ENCODE measurements around the gene SRGAP3. TPM values are rescaled to one million over a fixed set of nuclear protein-coding genes. Genes with fewer than 3 reads are reported as not detected.

Gene SRGAP3
- total and polyA plus RNA-seq, 2 experiments from 2014 or later: 7.4 to 8.3 TPM

DNA sequence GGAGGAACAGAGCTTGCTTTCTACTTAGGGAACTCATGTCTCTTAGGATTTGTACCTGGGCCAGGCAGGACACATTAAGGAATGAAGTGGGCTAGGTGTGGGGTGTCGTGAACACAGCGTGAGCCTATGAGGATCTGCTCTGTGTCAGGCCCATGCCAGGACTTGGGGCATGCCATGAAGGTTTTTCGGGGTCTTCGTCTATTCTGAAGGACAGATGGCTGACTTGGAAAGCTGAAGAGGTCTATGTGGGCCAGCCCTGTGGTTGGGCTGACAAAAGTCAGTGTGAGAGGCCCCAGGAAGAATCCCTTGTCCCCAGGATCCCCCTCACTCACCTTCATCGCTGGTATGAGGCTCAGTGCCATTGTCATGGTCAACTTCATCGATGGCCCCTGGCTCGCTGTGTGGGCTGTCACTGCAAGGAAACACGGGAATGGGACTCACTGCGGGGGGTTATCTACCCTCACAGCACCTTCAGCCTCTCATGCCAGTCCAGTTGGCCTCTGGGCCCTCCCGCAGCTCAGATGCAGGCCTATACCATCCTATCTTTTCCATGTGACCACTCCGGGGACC, 239.4 kb downstream of the SRGAP3 start:
- no peak overlapping the region for H3K4me3 ChIP-seq
- TF ChIP-seq EZH2phosphoT487 (IDR thresholded peaks at IDR 0.05; ENCODE audit: low read depth, severe bottlenecking, unreplicated experiment) (no peak), EZH2 (IDR thresholded peaks at IDR 0.05; ENCODE audit: borderline replicate concordance) (no peak)
- TF ChIP-seq, protein P1, sequence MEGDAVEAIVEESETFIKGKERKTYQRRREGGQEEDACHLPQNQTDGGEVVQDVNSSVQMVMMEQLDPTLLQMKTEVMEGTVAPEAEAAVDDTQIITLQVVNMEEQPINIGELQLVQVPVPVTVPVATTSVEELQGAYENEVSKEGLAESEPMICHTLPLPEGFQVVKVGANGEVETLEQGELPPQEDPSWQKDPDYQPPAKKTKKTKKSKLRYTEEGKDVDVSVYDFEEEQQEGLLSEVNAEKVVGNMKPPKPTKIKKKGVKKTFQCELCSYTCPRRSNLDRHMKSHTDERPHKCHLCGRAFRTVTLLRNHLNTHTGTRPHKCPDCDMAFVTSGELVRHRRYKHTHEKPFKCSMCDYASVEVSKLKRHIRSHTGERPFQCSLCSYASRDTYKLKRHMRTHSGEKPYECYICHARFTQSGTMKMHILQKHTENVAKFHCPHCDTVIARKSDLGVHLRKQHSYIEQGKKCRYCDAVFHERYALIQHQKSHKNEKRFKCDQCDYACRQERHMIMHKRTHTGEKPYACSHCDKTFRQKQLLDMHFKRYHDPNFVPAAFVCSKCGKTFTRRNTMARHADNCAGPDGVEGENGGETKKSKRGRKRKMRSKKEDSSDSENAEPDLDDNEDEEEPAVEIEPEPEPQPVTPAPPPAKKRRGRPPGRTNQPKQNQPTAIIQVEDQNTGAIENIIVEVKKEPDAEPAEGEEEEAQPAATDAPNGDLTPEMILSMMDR (IDR thresholded peaks at IDR 0.05; ENCODE audit: poor library complexity): no peak
- no peak overlapping the region for H2AFZ ChIP-seq
- 92% methylated on average over 11 of the region's 11 CpGs for WGBS (ENCODE audit: low lambda C conversion rate, missing lambda C conversion rate)
- H3K36me3 ChIP-seq (replicated peaks; ENCODE audit: insufficient read depth, low read depth): no peaks in the 10 kb centered on the region
- no peaks in the 10 kb centered on the region for H3K9me3 ChIP-seq (ENCODE audit: low read depth)
- no peaks in the 10 kb centered on the region for H3K79me2 ChIP-seq
- H4K20me1 ChIP-seq (ENCODE audit: insufficient read depth, poor library complexity, severe bottlenecking): no peaks in the 10 kb centered on the region
- no peak for DNase-seq (ENCODE audit: low spot score)
- H3K4me1 ChIP-seq (ENCODE audit: insufficient read depth): no peaks in the 10 kb centered on the region
- H3K27me3 ChIP-seq: no peaks in the 10 kb centered on the region
- no peaks in the 10 kb centered on the region for H3K9me2 ChIP-seq (replicated peaks; ENCODE audit: insufficient read depth)
- H3K4me2 ChIP-seq: no peak overlapping the region
- no peak overlapping the region for H3K27ac ChIP-seq

DNA sequence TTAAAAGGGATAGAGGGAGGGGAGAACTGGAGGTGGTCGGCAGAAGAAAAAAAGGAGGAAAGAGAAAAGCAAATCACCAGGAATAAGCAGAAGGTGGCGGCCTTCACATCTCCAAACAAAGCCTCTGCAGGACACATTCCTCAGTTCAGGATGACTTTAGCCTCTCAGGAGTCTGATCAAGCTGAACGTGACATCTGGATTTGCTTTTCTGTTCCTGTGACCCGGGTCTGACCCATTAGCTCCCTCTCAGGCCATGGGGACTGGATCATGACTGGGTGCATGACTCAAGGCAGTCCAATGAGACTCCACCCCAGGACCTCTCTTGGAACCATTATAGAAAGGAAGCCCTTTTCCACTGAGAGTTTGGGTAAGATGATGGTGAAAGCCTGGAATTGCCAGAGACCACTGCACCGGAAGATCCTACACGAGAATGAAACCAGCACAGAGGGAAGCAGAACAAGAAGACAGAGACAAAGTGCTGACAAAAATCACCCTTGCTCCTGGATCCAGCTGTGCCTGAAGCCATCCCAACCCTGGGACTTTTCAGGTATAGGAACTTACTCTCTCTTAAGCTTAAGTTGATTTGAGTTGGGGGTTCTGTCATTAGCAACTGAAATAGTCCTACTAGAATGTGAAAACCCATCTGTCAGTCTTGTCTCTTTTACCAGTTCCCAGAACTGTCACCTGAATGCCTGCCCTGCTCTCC, 240.7 kb downstream of the SRGAP3 start:
- Histone ChIP-seq H3K36me3 (replicated peaks; ENCODE audit: insufficient read depth, low read depth) (no peaks in the 10 kb centered on the region), H2AFZ (no peak overlapping the region), H3K79me2 (no peaks in the 10 kb centered on the region), H3K9me3 (ENCODE audit: low read depth) (no peaks in the 10 kb centered on the region), H3K27ac (no peak overlapping the region), H4K20me1 (ENCODE audit: insufficient read depth, poor library complexity, severe bottlenecking) (no peaks in the 10 kb centered on the region), H3K4me2 (no peak overlapping the region), H3K27me3 (no peaks in the 10 kb centered on the region), H3K9me2 (replicated peaks; ENCODE audit: insufficient read depth) (no peaks in the 10 kb centered on the region), H3K4me1 (ENCODE audit: insufficient read depth) (no peaks in the 10 kb centered on the region), H3K4me3 (no peak overlapping the region)
- no peak for TF ChIP-seq EZH2 (IDR thresholded peaks at IDR 0.05; ENCODE audit: borderline replicate concordance)
- TF ChIP-seq EZH2phosphoT487 (IDR thresholded peaks at IDR 0.05; ENCODE audit: low read depth, severe bottlenecking, unreplicated experiment): no peak
- TF ChIP-seq, protein P1 (IDR thresholded peaks at IDR 0.05; ENCODE audit: poor library complexity): no peak
- 68% methylated on average over 6 of the region's 6 CpGs for WGBS (ENCODE audit: low lambda C conversion rate, missing lambda C conversion rate)
- no peak for DNase-seq (ENCODE audit: low spot score)

DNA sequence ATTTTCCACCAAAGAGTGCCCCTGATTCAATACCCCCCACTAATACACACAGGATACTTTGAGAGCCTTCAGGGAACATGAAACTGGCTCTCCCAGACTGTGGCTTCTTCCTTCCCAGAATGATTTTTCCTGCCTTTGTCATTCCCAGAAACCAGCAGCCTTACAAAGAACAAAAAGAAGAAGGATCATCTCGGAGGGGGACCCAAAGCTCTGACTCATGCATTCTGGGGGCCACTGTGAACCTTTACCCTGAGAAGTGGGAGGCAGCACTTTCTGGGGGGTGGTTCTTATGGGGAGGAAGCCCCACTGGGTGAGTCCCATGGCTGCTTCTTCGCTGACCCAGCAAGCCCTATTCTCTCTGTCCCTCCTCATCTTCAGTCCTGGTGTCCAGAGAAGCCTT, 241.5 kb downstream of the SRGAP3 start:
- Histone ChIP-seq H3K27me3 (no peaks in the 10 kb centered on the region), H3K4me2 (no peak overlapping the region)

More for the DNA sequence above, 241.5 kb downstream of the SRGAP3 start:
- no peak for DNase-seq (ENCODE audit: low spot score)
- Histone ChIP-seq H3K27ac (no peak overlapping the region), H4K20me1 (ENCODE audit: insufficient read depth, poor library complexity, severe bottlenecking) (no peaks in the 10 kb centered on the region), H3K4me1 (ENCODE audit: insufficient read depth) (no peaks in the 10 kb centered on the region), H2AFZ (no peak overlapping the region), H3K79me2 (no peaks in the 10 kb centered on the region), H3K36me3 (replicated peaks; ENCODE audit: insufficient read depth, low read depth) (no peaks in the 10 kb centered on the region), H3K9me3 (ENCODE audit: low read depth) (no peaks in the 10 kb centered on the region), H3K9me2 (replicated peaks; ENCODE audit: insufficient read depth) (no peaks in the 10 kb centered on the region), H3K4me3 (no peak overlapping the region)
- WGBS (ENCODE audit: low lambda C conversion rate, missing lambda C conversion rate): 90% methylated on average over 2 of the region's 2 CpGs
- TF ChIP-seq, protein P1 (IDR thresholded peaks at IDR 0.05; ENCODE audit: poor library complexity): no peak
- TF ChIP-seq EZH2phosphoT487 (IDR thresholded peaks at IDR 0.05; ENCODE audit: low read depth, severe bottlenecking, unreplicated experiment): no peak
- no peak for TF ChIP-seq EZH2 (IDR thresholded peaks at IDR 0.05; ENCODE audit: borderline replicate concordance)

All from hepatocyte (in vitro differentiated cells).